ENCODE measurements around the gene CACNA1I.

CACNA1I gene

DNA sequence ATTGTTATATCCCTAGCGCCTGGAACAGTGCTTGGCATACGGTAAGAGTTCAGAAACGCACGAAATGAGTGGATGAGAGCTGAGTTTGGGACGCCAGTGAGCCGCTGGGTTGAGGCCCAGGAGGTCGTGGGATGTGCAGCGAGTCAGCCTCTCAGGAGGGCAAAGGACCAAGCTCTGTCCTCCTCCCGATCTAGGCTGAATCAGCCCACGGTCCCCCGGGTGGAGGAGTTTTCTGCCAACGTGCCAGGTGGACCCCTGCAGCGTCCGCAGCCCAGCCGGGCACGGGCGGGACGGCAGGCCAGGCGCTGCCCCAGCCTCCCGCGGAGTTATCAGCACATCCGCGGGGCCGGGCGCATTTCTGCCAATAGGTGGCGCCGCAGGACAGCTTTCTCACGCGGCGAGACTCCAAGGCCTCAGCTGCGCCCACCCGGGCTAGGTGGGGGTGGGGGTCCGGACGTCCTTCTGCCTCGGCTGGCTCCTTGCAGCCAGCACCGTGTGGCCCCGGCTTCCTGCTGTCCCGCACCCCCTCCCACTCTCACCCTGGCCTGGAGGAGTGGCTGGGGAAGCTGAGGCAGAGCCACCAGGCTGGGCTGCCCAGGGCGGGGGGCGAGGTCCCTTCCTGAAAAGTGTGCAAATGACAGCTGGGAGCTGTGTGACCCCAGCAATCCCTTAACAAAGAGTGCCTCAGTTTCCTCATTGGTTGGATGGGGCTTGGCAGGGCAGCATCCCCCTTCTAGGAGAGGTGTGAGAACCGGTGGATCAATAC, 35.8 kb upstream of the CACNA1I start:
- H3K36me3 ChIP-seq (ENCODE audit: control insufficient read depth, insufficient read depth, low read length), result peaks cover 4% of the 10 kb centered on the region
- peak; percentile 76 for DNase-seq (ENCODE audit: extremely low read depth, insufficient read length)

DNA sequence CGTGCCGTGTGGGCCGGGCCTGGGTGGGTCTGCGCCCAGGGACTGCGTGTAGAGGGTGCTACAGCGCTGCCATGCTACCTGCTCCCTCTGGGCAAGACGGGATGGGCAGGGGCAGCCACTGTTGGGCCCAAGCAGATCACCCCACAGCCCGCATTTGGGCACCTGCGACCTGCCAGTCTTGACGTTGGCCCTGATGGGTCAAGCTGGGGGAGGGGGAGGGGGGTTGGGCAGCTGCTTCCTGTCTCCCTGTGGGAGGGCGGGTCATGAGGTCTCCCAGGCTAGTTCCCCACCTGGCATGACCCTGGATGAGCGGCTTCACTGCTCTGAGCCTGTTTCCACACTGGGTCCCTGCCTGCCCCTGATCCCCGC, 35.2 kb upstream of the CACNA1I start:
- DNase-seq (ENCODE audit: extremely low read depth, insufficient read length), result no peak
- no peak for TF ChIP-seq CTCF (IDR thresholded peaks at IDR 0.05; ENCODE audit: insufficient read depth, low read length, poor library complexity, severe bottlenecking)
- H3K4me3 ChIP-seq (replicated peaks; ENCODE audit: low read depth, low read length), result no peak overlapping the region

More for the DNA sequence above, 35.8 kb upstream of the CACNA1I start:
- TF ChIP-seq CTCF (IDR thresholded peaks at IDR 0.05; ENCODE audit: insufficient read depth, low read length, poor library complexity, severe bottlenecking), result peak; percentile 81
- Histone ChIP-seq H3K27me3 (replicated peaks; ENCODE audit: control insufficient read depth, insufficient read depth, low read length) (no peaks in the 10 kb centered on the region), H3K4me3 (replicated peaks; ENCODE audit: low read depth, low read length) (no peak overlapping the region)

GRCh38 chr22:39535831-39536449, 34.6 kb upstream of the CACNA1I start:
- no peak for DNase-seq (ENCODE audit: extremely low read depth, insufficient read length)
- Histone ChIP-seq H3K4me3 (replicated peaks; ENCODE audit: low read depth, low read length) (no peak overlapping the region), H3K27me3 (replicated peaks; ENCODE audit: control insufficient read depth, insufficient read depth, low read length) (no peaks in the 10 kb centered on the region), H3K36me3 (ENCODE audit: control insufficient read depth, insufficient read depth, low read length) (peaks cover 2% of the 10 kb centered on the region)
- TF ChIP-seq CTCF (IDR thresholded peaks at IDR 0.05; ENCODE audit: insufficient read depth, low read length, poor library complexity, severe bottlenecking), result no peak

More for the DNA sequence above, 35.2 kb upstream of the CACNA1I start:
- Histone ChIP-seq H3K36me3 (ENCODE audit: control insufficient read depth, insufficient read depth, low read length) (peaks cover 3% of the 10 kb centered on the region), H3K27me3 (replicated peaks; ENCODE audit: control insufficient read depth, insufficient read depth, low read length) (no peaks in the 10 kb centered on the region)

- TF ChIP-seq CTCF (IDR thresholded peaks at IDR 0.05; ENCODE audit: insufficient read depth, low read length, poor library complexity, severe bottlenecking), result no peak
Observed at GRCh38 chr22:39536711-39537110, 33.8 kb upstream of the CACNA1I start.

DNA sequence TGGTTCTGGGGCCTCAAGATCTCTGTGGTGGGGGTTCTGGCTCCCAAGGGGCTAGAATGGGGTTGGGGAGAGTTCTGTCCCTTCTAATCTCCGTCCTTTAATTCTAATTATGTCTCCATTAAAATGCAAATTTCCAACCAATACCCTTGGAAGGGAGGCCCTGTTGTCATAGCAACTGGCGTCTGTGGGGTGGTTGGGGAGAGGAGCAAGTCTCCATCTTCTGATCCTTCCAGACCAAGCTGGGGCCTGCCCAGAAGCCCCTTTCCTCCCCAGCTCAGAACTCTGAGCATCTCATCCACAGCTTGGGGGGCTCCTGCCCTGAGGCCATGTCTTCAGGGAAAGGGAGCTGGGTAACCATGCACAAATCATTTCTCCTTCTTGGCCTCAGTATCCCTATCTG, 32.6 kb upstream of the CACNA1I start:
- no peak for TF ChIP-seq CTCF (IDR thresholded peaks at IDR 0.05; ENCODE audit: insufficient read depth, low read length, poor library complexity, severe bottlenecking)

More at GRCh38 chr22:39536711-39537110, 33.8 kb upstream of the CACNA1I start:
- no peak for DNase-seq (ENCODE audit: extremely low read depth, insufficient read length)
- no peaks in the 10 kb centered on the region for H3K27me3 ChIP-seq (replicated peaks; ENCODE audit: control insufficient read depth, insufficient read depth, low read length)
- no peak overlapping the region for H3K4me3 ChIP-seq (replicated peaks; ENCODE audit: low read depth, low read length)
- H3K36me3 ChIP-seq (ENCODE audit: control insufficient read depth, insufficient read depth, low read length), result no peaks in the 10 kb centered on the region

More for the DNA sequence above, 32.6 kb upstream of the CACNA1I start:
- H3K4me3 ChIP-seq (replicated peaks; ENCODE audit: low read depth, low read length), result no peak overlapping the region
- no peak for DNase-seq (ENCODE audit: extremely low read depth, insufficient read length)
- H3K27me3 ChIP-seq (replicated peaks; ENCODE audit: control insufficient read depth, insufficient read depth, low read length), result no peaks in the 10 kb centered on the region
- no peaks in the 10 kb centered on the region for H3K36me3 ChIP-seq (ENCODE audit: control insufficient read depth, insufficient read depth, low read length)
